GM21515 (cell line): Measurements from ENCODE around the gene ZNFX1.
A peak's percentile ranks its signal among the peaks of the same experiment; 100 is the strongest.
"Not testable (repeated sequence)": the region's sequence is repeated elsewhere in the genome, so short reads cannot be mapped to it uniquely, and the experiment has no call there.

Source experiments
- ATAC-seq: cut with Tn5 transposase; IDR thresholded peaks from one replicate; pipeline ENCODE4 v1.9.1; 2021; ENCODE audit not compliant: unreplicated experiment

ZNFX1 gene

DNA sequence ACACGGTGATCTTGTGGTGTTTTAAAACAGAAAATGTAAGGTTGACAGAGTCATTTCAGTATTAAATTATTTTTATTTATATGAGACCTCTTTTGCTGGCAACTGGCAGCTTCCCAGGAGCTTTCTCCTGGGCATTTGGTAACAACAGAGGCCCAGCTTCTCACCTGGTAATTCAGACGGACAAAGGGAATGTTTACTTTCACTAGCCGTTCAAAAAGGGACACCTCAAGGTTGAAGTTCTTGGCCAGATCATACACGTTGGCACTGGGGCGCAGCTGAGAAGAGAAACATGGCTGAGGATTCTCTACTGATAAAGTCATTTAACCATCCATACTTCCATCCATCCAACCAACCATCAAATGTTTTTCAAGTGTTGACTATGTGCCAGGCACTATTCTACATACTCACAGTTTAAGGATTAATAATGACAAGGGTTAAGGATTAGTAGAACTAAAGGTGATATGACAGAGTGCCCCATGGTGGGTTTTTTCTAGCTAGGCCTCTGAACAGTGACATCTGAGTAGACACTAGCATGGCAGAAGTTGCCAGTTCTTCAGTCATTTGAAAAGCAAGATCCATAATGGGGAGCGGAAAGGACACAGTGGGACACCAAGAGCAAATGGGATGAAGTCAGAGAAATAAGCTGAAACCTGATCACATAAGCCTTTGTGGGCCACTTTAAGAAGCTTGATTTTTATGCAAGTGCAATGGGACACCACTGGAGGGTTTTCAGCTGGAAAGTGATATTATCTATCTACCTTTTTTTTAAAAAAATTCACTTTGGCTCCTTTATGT is 25.1 kb downstream of the ZNFX1 start:
- no peak for ATAC-seq

DNA sequence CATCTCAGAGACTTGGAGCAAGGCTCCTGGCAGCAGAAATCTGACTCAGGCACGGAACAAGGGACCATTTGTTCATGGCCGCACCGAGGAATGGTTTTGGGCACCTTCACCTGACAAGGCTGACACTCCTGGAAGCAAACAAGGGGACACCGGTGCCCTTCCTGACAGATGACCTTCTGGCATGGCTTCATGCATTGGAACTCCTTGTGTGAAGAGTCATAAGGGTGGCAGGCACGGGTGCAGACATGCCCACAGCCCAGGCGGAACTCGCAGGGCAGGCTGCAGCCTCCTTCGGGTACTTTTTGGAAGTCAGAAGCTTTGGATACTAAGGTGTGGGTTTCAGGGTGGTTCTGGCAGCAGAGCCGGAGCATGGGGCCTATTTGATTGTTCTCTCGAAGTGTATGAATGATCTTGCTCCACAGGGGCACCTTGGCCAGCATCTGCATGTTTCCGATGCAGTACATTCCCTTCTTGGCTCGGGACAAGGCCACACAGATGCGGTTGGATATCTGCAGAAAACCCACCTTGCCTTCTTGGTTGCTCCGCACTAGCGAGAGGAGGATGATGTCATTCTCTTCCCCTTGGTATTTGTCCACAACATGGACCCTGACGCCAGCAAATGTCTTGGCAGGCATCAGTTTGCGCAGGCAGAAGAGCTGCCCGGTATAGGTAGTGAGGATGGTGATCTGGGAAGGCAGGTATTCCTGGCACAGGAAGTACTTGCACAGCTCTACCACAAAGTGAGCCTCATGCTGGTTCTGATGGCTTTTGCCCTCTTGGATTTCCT is 28.8 kb downstream of the ZNFX1 start:
- no peak for ATAC-seq

DNA sequence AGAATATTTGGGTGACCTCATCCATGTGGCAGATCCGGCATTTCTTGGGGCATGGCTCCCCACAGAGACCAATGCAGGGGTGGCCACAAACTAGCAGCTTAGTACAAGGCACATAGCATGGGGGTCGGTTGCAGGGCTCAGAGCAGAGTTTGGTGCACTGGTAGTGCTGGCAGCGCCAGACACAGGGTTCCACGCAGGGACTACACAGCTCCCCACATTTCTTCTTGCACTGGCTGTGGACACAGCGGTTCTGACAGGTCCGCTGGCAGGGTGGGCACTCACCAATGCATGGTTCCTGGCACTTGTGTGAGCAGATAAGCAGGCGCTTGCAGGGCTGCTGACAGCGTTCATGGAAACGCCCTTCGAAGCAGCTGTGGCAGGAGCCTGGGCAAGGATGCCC is 29.6 kb downstream of the ZNFX1 start:
- no peak for ATAC-seq

DNA sequence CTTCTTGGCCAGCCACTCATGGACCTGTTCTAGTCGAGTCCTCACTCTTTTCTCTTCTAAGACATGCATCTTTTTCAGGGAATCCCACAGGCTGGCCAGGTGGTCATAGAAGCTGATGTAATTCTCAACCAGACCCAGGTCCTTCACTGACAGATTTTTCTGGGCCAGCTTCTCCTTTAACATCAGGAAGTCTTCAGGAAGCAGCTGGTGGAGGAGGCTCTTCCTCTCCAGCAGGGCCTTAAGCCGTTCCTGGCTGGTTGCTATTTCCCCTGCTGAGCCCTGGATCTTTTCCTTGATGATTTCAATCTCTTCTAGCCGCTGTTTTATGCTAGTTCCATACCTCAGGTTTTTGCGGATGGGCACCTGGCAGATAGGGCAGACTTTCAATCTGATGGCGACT is 30.1 kb downstream of the ZNFX1 start:
- ATAC-seq, result no peak

DNA sequence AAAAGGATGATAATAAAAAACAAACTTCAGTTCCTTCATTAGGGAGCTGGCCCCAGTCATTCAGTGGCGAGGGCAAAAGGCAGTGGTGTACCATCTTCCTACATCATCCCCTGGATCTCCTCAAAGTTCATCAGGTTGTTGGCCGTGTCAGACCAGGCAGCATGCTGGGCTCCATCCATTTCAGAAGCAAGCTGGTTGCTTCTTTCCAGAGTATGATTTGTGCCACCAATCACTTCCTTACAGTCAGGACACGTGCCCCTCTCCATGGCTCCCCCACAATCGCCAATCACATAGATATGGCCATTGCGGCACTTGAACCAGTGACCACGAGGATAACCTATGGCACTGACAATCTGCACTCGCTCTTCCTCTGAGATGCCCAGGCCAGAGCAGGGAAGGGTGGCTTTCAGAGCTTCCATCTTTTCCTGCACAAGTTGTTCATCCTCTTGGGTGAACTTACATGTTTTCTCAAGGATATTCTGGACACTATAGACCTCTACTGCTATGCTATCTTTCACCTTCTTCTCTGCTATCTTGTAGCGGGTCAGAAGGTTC is 30.6 kb downstream of the ZNFX1 start:
- no peak for ATAC-seq

DNA sequence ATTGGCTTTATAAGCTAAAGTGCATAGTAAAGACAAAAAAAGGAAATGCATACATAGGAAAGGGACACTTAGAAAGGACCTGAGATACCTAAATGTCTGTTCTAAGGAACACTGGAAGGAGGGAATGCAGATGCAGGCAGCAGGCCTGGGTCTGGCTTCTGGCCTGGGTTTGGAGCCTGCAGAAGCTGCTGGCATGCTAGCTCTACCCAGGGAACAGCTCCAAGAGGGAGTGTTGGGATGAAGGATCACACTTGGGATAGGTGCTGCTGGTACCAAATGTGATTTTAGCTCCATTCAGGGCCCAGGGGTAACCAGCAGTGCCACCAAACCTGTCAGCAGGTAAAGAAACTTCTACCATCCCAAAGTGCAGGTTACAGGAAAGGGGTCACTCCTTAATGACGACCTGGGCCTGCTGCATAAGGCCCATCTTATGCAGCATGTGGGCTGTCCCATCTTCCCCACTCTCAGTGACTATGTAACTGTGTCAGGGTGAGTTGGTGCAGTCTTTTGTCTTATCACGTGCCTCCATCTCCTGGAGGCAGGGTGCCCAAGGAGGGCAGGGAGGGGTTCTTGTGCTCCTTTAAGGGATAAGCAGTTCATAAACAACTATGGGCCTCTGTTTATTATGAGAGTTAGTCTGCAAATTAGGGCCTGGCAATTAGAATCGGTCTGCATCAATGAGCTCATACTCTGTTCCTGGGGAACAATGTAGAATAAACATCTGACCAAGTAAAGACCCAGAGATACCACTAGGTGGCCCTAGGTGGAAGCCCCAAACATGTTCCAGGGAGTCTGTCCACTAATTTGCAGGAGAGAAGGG is 31.7 kb downstream of the ZNFX1 start:
- no peak for ATAC-seq

DNA sequence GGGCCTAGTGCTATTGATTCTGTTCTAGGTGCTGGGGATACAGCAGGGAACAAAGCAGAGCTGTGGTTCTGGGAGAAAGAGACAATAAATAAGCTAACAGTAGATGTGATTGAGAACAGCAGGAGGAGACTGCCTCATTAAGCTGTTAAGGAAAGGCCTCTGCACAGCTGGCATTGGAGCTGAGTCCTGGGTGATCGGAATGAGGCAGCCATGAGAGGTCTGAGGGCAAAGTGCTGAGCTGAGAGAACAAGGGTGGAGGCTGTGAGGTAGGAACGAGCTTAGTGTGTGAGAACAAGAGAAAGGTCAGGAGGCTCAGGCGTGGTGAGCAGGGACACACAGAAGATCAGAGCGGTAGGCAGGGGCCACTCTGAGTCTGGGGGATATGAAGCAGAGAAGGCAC is 40.3 kb downstream of the ZNFX1 start:
- ATAC-seq, result no peak

DNA sequence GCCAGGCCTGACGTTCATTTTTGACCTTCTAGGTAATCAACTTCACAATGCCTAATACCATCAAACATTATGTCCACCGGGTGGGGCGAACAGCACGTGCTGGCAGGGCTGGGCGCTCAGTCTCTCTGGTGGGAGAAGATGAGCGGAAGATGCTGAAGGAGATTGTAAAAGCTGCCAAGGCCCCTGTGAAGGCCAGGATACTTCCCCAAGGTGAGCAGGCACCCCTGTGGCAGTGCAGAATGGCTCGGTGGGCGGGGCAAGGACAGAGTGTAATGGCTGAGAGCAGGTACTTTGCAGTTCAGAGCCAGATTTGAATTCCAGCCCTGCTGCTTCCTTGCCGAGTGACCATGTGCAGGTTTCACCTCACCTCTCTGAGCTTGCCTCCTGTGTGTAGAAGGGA is 41.6 kb downstream of the ZNFX1 start:
- no peak for ATAC-seq

DNA sequence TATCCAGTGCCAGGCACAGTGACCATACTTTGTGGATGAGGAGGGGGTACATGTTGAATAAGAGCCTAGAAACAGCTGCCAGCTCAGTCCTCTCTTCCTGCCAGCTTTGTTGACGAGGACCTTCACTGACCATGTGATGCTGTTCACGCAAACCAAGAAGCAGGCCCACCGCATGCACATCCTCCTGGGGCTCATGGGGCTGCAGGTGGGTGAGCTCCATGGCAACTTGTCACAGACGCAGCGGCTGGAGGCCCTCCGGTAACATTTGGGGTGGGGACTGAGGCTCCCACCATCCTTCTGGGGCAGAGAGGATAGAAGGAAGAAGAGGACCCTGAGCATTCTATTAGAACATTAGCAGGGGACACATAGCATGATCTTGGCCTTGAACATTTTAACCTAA is 43.0 kb downstream of the ZNFX1 start:
- no peak for ATAC-seq

DNA sequence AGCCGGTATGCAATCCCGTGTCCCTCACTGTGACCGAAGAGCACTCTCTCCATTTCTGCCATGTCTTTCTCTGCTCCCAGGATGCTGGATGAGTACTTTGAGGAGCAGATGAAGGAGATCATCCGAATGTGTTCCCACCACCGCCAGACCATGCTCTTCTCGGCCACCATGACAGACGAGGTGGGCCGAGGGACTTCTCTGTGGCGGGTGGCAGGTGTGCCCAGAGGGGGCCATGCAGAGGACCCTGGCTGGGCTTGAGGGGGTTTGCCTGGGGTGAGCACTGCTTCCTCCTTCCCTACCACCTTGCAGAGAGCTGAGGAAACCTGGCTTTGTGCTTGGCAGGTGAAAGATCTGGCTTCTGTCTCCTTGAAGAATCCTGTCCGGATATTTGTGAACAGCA is 44.6 kb downstream of the ZNFX1 start:
- no peak for ATAC-seq

DNA sequence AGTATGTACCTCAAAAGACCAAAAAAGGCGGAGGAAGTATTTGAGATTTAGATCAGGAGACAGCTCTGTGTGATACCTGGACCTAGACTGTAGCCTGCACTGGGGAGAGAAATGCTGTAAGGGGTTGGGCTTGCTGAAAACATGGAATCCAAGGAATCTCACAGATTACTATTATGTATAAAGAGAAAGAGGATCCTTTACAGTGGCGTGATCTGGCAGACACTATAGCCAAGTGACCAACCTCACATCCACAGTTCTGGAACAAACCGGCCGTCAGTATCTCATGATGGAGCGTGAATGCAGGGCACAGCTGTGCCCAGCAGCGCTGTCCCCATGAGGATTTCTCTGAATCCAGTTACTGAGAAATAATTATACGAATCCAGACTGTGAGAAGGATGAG is 46.4 kb downstream of the ZNFX1 start:
- ATAC-seq, result no peak

DNA sequence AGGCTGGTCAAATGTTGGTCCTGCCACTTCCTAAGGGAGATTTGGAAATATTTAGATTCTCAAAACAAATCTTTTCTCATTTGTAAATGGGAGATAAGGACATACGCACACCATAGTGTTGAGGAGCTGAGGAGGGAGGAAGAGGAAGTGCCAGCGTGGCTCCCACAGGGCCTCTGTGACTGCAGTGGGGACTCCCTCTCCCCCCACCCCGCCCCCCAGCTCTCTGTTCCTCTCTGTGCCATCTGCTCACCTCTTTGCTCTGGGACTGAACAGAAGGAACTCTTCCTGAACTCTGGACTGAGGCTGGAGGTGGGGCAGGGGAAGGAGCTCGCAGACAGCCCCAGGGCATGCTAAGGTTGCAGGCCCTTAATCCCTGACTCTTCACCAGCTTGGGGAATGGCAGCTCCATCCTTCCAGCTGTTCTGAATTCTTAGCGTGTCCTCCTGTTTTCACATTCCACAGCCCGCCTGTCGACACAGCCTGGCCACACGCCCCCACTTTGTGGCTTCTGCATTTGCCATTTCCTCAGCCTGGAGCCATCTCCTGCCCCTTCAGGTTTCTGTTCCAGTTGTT is 47.2 kb downstream of the ZNFX1 start:
- no peak for ATAC-seq

DNA sequence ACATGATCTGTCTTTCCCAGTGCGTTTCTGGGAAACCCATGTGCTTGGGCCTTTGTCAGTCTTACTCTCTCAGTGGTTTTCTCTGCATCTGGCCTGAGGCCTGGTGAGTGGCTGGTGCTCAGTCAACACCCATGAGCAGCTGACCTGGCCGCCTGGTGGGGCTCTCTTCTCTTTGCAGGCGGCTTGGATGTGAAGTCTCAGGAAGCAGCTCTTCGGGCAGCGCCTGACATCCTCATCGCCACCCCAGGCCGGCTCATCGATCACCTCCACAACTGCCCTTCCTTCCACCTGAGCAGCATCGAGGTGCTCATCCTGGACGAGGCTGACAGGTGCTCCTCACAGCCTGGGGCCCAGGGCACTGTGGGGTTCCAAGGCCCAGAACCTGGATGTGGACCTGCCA is 47.8 kb downstream of the ZNFX1 start:
- ATAC-seq, result no peak

DNA sequence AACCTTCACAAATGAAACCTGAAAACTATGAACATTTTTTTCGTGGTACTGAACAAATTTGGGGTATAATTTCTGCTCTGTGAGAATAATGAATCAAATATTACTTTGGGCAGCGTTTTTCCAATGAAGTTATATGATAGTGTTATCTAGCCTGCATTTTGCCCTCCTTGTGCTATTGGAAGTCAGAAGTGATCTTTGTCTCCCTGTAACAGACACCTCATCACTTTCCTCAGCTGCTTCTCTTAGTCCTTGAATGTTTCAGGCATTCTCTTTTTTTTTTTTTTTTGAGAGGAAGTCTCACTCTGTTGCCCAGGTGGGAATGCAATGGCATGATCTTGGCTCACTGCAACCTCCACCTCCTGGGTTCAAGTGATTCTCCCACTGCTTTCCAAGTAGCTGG is 48.5 kb downstream of the ZNFX1 start:
- no peak for ATAC-seq

DNA sequence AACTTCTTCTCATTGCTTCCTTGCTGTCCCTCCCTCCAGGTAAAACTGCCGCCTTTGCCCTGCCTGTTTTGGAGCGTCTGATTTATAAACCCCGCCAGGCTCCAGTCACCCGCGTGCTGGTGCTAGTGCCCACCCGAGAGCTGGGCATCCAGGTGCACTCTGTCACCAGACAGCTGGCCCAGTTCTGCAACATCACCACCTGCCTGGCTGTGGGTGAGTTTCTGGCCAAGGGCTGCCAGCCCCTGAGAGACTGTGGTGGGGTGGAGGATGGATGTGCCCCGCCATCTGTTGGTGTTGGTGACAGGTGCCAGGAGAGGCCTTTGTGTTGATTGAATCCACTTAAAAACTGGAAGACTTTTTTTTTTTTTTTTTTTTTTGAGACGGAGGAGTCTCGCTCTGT is 49.2 kb downstream of the ZNFX1 start:
- ATAC-seq, result no peak

DNA sequence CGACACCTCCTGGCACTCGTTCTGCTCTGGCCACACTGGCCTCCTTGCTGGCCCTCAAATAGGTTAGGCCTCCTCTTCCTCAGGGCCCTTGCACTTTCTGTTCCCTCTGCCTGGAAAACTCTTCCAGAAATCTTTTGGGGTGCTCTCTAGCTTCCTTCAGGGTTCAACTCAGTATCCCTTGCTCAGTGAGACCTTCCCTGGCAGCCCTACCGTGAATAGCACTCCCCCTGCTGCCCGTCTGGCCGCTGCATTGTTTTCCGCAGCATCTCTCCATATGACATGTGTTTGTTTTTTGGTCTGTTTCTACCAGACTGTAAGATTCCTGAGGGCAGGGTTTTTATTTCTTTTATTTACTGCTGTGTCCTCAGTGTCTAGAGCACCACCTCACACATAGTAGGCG is 52.0 kb downstream of the ZNFX1 start:
- ATAC-seq, result no peak

DNA sequence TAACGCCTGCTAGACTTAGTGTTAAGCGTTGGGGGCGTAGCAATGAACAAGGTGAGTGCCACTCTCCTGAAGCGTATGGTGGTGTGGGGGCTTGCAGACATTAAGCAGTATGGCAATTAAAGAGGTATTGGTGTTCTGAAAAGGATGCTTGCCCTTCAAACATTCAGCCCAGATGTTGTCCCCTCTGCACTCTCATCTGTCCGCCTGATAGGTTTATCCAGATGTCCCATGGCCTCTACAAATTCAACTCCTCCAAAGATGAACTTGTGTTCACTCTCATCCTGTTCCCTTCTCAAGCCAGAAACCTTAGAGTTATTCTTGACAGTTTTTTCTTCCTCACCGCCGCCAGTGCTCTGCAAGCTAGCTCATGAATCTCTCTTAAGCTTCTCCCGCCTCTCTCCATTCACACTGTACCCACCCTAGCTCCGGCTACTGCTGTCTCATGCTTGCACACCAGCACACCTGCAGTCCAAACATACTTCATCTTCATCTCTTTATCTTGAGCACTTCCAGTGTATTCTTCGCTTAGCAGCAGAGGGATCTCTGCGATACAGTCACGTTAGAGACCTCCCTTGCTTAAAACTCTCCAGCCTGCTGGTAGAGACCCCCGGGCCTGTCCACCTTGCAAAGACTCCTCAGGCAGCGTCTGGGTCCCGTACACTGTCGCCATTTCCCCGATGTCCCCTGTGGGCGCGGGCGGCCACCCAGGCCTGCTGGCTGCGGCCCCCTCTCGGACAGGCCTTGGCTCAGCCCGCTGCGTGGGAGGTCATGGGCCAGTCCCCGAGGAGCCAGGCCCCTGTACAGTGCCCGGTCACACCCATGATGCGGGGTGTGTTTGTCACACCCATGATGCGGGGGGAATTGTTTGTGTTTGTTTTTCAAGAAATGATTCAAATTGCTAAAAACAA is 57.7 kb downstream of the ZNFX1 start:
- no peak for ATAC-seq

DNA sequence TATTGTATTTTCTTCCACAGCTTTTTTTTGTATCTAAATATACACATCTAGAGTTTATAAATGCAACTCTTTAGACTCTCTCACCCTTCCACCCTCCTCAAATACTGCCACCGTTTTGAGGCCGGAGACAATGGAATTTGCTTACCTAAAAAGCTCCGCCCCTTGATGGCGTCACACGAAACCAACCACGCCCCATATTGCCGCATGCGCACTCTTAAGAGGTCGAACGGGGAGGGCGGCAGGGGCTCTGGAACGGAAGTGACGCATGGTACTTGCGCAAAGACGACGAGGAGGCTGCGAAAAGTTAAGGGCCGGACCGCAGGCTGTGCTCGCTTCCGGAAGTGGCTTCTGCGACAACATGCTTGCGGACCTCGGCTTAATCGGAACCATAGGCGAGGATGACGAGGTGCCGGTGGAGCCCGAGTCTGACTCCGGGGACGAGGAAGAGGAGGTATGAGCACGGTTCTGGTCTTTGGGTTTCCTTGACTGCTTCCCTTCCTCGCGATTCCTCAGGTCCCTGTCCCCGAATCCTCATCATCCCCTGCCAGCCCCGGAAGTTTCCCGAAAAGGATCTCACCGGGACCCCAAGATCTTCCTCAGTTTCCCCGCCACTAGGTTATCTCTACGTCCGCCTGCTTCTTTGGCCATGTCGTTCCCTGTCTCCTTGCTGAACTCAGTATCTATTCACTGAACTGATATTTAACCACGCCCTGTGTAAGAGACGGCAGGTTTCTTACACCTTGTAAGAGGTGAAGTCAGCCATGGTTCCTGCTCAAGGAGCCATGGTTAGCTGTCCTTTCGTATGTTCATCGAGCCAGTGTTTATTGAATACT is 58.5 kb downstream of the ZNFX1 start, which contains the start of gene DDX27:
DDX27 (plus strand) TSS at position 326 of the 833 bp plus-strand sequence; CDS start at position 359, 33 bp downstream.
- peak; percentile 89 for ATAC-seq

DNA sequence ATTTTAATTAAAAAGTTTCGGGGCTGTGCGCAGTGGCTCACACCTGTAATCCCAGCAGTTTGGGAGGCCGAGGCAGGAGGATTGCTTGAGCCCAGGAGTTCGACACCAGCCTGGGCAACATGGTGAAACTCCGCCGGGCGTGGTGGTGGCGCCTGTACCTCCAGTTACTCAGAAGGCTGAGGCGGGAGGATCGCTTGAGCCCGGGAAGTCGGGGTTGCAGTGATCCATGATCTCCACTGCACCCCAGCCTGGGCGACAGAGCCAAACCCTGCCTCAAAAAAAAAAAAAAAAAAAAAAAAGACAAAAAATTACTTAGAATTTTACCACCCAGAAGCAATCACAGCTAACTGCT is 59.1 kb downstream of the ZNFX1 start:
- ATAC-seq, result not testable (repeated sequence)
